Measurements from ENCODE around the gene GRK6.
A peak's percentile ranks its signal among the peaks of the same experiment; 100 is the strongest.

The GRK6 gene

DNA sequence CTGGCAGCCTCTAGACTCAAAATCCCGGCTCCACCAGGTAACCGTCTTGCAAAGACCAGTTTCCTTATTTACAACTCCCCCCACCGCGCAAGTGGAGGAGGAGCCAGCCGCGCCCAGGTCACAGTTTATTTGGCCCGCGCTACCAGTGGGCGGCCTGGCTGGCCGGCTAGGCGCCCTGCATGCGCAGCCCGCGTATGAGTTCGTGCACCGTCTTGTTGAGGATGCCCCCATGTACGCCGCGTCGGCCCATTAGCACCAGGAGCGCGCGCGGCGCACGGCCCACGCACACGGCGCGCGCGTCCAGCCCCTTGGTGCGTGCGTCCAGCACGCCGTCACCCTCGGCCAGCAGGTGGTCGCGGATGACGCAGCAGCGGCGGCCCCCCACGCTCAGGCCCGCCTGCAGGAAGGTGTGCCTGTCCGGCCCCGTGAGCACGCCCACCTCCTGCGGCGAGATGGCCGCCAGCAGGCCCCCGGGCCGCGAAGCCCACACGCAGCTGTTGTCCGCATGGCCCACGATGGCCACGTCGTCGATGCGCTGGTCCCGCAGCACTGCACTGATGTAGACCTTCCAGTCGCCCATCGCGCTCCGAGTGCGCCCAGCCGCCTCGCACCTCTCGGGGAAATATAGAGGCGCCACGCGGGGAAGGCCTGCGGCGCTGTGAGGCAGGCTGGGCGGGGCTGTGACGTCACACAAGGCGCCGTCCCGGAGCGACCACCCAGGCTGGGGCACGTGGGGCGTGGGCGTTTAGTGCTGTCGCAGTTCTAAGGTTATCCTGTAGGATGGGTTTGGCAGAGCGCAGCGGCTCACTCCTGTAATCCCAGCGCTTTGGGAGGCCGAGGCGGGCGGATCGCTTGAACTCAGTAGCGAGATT is 26.2 kb upstream of the GRK6 start, which contains the start of gene PFN3:
TSS of gene PFN3 (minus strand) at position 665 of the 872 bp plus-strand sequence. CDS start at position 580, 85 bp downstream.
- no peak for TF ChIP-seq RAD21 (IDR thresholded peaks at IDR 0.05; ENCODE audit: low read depth)
- TF ChIP-seq YY1 (IDR thresholded peaks at IDR 0.05; ENCODE audit: low read depth) = no peak

DNA sequence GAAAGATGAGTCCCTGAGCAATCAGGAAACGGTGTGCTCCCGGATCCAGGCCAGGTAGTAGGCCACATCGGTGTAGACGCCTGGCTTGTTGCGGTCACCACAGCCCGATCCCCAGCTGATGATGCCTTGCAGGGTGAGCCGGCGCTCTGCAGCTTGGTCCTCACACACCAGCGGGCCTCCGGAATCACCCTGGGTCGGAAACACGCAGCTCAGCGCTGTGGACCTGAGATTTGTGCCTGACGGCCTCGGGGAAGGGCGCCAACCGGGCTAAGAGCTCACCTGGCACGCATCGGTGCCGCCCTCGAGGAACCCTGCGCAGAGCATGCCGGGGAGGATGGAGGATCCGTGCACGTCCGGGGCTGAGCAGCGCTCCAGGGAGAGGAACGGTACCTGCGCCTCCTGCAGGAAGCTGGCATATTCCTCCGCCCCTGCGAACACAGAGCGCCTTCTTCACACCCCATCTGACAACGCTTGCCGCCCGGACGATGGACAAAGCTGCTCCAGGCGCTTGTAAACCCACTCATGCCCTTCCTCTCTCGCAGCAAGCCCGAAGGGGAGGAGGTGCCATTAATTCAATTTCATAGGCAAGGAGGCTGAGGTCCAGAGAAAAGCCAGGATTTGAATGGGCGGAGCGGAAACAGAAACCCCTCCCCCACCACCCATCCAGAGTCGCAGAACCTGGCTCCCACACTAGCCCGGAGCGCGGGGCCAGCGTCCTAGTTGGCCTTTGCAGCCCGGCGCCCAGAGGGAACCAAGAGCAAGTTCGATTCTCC is 24.0 kb upstream of the GRK6 start:
- TF ChIP-seq, protein P1, sequence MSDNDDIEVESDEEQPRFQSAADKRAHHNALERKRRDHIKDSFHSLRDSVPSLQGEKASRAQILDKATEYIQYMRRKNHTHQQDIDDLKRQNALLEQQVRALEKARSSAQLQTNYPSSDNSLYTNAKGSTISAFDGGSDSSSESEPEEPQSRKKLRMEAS (IDR thresholded peaks at IDR 0.05) = peak; percentile 99
- TF ChIP-seq ZBTB7A (IDR thresholded peaks at IDR 0.05; ENCODE audit: low read depth) (no peak), TAF1 (IDR thresholded peaks at IDR 0.05; ENCODE audit: low read depth) (0 out of 2 replicates have a peak, but pooled peaks have one; percentile 31), FOXM1 (IDR thresholded peaks at IDR 0.05; ENCODE audit: borderline replicate concordance, low read depth) (no peak), TEAD4 (IDR thresholded peaks at IDR 0.05) (0 out of 2 replicates have a peak, but pooled peaks have one; percentile 17), YY1 (IDR thresholded peaks at IDR 0.05; ENCODE audit: low read depth) (no peak), CREB1 (IDR thresholded peaks at IDR 0.05; ENCODE audit: low read depth) (no peak), RAD21 (IDR thresholded peaks at IDR 0.05; ENCODE audit: low read depth) (peak; percentile 38; the same call in 1 of the 2 replicates), TCF12 (IDR thresholded peaks at IDR 0.05; ENCODE audit: low read depth) (no peak), NFIC (IDR thresholded peaks at IDR 0.05) (no peak), CEBPB (IDR thresholded peaks at IDR 0.05) (no peak), EGR1 (IDR thresholded peaks at IDR 0.05) (no peak), EP300 (IDR thresholded peaks at IDR 0.05; ENCODE audit: borderline replicate concordance) (no peak)
- TF ChIP-seq, protein P2, sequence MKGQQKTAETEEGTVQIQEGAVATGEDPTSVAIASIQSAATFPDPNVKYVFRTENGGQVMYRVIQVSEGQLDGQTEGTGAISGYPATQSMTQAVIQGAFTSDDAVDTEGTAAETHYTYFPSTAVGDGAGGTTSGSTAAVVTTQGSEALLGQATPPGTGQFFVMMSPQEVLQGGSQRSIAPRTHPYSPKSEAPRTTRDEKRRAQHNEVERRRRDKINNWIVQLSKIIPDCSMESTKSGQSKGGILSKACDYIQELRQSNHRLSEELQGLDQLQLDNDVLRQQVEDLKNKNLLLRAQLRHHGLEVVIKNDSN (IDR thresholded peaks at IDR 0.05) = no peak
- TF ChIP-seq, protein P3, sequence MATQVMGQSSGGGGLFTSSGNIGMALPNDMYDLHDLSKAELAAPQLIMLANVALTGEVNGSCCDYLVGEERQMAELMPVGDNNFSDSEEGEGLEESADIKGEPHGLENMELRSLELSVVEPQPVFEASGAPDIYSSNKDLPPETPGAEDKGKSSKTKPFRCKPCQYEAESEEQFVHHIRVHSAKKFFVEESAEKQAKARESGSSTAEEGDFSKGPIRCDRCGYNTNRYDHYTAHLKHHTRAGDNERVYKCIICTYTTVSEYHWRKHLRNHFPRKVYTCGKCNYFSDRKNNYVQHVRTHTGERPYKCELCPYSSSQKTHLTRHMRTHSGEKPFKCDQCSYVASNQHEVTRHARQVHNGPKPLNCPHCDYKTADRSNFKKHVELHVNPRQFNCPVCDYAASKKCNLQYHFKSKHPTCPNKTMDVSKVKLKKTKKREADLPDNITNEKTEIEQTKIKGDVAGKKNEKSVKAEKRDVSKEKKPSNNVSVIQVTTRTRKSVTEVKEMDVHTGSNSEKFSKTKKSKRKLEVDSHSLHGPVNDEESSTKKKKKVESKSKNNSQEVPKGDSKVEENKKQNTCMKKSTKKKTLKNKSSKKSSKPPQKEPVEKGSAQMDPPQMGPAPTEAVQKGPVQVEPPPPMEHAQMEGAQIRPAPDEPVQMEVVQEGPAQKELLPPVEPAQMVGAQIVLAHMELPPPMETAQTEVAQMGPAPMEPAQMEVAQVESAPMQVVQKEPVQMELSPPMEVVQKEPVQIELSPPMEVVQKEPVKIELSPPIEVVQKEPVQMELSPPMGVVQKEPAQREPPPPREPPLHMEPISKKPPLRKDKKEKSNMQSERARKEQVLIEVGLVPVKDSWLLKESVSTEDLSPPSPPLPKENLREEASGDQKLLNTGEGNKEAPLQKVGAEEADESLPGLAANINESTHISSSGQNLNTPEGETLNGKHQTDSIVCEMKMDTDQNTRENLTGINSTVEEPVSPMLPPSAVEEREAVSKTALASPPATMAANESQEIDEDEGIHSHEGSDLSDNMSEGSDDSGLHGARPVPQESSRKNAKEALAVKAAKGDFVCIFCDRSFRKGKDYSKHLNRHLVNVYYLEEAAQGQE (IDR thresholded peaks at IDR 0.05; ENCODE audit: low read depth) = no peak

DNA sequence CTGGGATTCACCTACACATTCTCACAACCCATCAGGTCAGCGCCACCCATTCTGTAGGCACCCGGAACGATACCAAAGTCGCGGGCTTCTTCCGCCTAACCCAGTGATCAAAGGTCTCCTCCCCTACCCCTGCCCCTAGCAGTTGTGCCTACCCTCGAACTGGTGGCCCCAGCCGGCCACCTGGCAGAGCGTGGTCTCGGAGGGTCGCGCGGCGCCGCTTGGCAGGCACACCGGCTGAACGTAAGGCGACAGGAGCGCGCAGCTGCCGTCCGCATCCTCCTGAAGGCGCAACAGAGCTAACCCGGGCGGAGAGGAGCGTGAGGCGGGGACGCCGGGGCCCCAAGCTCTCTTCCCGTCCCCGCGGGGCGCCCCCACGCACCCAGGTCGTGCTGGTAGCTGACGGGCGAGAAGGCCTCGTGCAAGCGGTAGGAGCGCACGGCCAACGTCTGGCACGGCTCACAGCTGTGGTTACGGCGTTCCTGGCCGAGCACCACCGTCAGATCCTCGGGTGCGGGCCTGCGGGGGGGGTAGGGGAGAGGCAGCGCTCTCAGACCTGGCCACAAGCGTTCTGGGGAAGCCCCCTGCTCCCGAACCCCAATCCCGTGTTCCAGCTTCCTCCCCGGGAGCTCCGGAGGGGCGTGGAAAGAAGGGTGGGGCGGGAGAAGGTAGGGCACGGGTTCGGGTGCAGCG is 23.2 kb upstream of the GRK6 start:
- TF ChIP-seq NFIC (IDR thresholded peaks at IDR 0.05) (no peak), CEBPB (IDR thresholded peaks at IDR 0.05) (no peak), TAF1 (IDR thresholded peaks at IDR 0.05; ENCODE audit: low read depth) (no peak), ZBTB7A (IDR thresholded peaks at IDR 0.05; ENCODE audit: low read depth) (peak; percentile 66; the same call in 1 of the 2 replicates)
- TF ChIP-seq, protein P1 (IDR thresholded peaks at IDR 0.05) = peak; percentile 78

DNA sequence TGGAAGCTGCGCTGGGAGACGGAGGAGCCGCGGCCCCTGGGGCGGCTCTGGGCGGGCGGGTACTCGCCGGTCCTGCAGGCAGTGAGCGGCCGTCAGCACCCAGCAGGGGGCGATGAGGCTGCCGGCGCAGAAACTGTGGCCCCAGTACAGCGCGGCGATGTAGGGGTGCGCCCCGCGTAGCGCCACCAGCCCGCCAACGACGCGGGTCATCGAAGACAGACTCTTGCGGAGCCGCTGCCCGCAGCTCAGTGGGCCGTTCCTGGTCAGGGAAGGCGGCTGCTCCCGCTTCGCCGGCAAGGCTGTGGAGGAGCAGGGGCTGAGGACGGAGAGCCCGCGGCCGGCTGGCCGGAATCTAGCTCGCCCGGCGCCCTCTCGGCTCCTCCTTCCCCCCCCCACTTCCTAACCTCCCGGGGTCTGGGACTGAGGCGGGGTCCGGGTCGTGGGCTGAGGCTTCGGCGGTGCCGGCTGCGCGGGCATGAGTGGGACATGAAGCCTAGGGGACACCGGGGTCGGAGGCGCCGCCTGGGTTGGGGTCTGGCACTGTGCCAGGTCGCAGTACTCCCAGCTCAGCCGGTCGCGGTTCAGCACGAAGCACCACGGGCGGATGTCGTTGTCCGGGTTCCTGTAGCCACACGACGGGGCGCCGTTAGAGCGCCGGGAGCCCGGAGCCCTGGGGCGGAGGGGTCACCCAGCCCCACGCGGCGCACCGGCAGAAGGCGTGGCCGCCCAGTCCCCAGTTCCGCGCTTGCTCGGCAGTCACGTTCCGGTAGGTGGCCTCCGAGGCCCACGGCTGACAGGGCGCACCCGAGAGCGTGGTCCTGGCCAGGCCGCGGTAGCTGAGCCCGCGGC is 22.5 kb upstream of the GRK6 start:
- TF ChIP-seq, protein P2 (IDR thresholded peaks at IDR 0.05) = peak; percentile 1; the same call in 1 of the 2 replicates
- TF ChIP-seq EP300 (IDR thresholded peaks at IDR 0.05; ENCODE audit: borderline replicate concordance) (peak; percentile 48; the same call in 1 of the 2 replicates), CEBPB (IDR thresholded peaks at IDR 0.05) (no peak), TCF12 (IDR thresholded peaks at IDR 0.05; ENCODE audit: low read depth) (peak; percentile 45; the same call in 1 of the 2 replicates), FOXM1 (IDR thresholded peaks at IDR 0.05; ENCODE audit: borderline replicate concordance, low read depth) (no peak), ZBTB7A (IDR thresholded peaks at IDR 0.05; ENCODE audit: low read depth) (peak; percentile 15), NFIC (IDR thresholded peaks at IDR 0.05) (peak; percentile 95), CREB1 (IDR thresholded peaks at IDR 0.05; ENCODE audit: low read depth) (no peak), TAF1 (IDR thresholded peaks at IDR 0.05; ENCODE audit: low read depth) (peak; percentile 55; the same call in 1 of the 2 replicates), TEAD4 (IDR thresholded peaks at IDR 0.05) (no peak; the same call in 1 of the 2 replicates), YY1 (IDR thresholded peaks at IDR 0.05; ENCODE audit: low read depth) (peak; percentile 64; the same call in 1 of the 2 replicates), RAD21 (IDR thresholded peaks at IDR 0.05; ENCODE audit: low read depth) (peak; percentile 78), EGR1 (IDR thresholded peaks at IDR 0.05) (no peak)
- TF ChIP-seq, protein P1 (IDR thresholded peaks at IDR 0.05) = peak; percentile 80
- TF ChIP-seq, protein P3 (IDR thresholded peaks at IDR 0.05; ENCODE audit: low read depth) = no peak

Data from Ishikawa (cell line).